Mucosa of rectum (tissue), 2 donors: ENCODE data around the gene SLC38A2.

Experiments
- H3K27ac ChIP-seq, 2 donors: one replicate each; pipeline ENCODE4 v1.7.0; 2013; ENCODE audit warnings: inconsistent platforms in 2 of 2, low read depth in 2 of 2, low read length in 2 of 2
- H3K27me3 ChIP-seq, 2 donors: one replicate each; pipeline ENCODE4 v1.7.0; 2013; ENCODE audit warnings: low read length in 2 of 2; ENCODE audit not compliant: control insufficient read depth in 2 of 2, insufficient read depth in 2 of 2
- H3K36me3 ChIP-seq, 2 donors: one replicate each; pipeline ENCODE4 v1.7.0; 2013; ENCODE audit warnings: low read length in 2 of 2; ENCODE audit not compliant: control insufficient read depth in 2 of 2, insufficient read depth in 2 of 2
- H3K4me1 ChIP-seq, 2 donors: one replicate each; pipeline ENCODE4 v1.7.0; 2013; ENCODE audit warnings: low read length in 2 of 2, mild to moderate bottlenecking in 1 of 2; ENCODE audit not compliant: control insufficient read depth in 2 of 2, insufficient read depth in 2 of 2
- H3K4me3 ChIP-seq, 2 donors: one replicate each; pipeline ENCODE4 v1.7.0; 2013; ENCODE audit warnings: low read length in 2 of 2
- H3K9ac ChIP-seq, 2 donors: one replicate each; pipeline ENCODE4 v1.7.0; 2013; ENCODE audit warnings: low read length in 2 of 2, low read depth in 1 of 2, mild to moderate bottlenecking in 1 of 2
- H3K9me3 ChIP-seq, 2 donors: one replicate each; pipeline ENCODE4 v1.7.0; 2013; ENCODE audit warnings: low read length in 2 of 2; ENCODE audit not compliant: control insufficient read depth in 2 of 2
- donor health status: healthy.
- donor health status: Normal muscosa, but diverticular disease.

Gene SLC38A2

DNA sequence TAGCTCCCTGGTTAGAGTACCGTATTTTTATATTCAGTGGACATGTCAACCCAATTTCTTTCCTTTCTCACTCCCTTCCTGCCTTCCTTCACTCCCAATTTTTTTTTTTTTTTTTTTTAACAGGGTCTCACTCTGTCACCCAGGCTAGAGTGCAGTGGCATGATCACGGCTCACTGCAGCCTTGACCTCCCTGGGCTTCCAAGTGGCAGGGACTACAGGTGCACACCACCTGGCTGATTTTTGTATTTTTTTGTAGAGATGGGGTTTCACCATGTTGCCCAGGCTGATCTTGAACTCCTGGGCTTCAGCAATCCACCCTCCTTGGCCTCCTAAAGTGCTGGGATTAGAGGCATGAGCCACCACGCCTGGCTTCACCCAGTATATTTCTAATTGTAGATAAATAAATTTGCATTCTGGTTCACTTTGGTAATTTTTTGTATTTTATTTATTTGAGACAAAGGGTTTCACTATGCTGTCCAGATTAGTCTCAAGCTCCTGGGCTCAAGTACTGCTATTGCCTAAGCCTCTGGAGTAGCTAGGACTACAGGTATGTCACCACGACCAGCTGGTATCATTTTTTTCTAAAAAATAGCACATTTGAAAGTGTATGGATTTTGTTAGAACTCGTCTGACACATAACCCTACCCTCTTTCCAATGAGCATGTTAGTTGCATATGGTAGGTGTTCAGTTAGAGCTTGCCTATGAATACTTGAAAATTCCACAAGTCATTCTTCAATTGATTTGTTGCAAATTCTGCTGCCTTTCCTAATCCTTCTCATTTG, 15.7 kb downstream of the SLC38A2 start:
- Histone ChIP-seq H3K36me3 (peaks cover 32 to 34% of the 10 kb centered on the region in 2 donors), H3K27ac (no peak overlapping the region)

GRCh38 chr12:46354802-46355199, 17.8 kb downstream of the SLC38A2 start:
- no peak overlapping the region for H3K9ac ChIP-seq
- peaks cover 12 to 14% of the 10 kb centered on the region in 2 donors for H3K36me3 ChIP-seq
- no peaks in the 10 kb centered on the region for H3K27me3 ChIP-seq
- H3K4me1 ChIP-seq: no peaks in the 10 kb centered on the region
- no peak overlapping the region for H3K27ac ChIP-seq
- no peaks in the 10 kb centered on the region for H3K9me3 ChIP-seq
- H3K4me3 ChIP-seq: no peak overlapping the region

More for the DNA sequence above, 15.7 kb downstream of the SLC38A2 start:
- no peak overlapping the region for H3K9ac ChIP-seq
- no peaks in the 10 kb centered on the region for H3K9me3 ChIP-seq
- no peaks in the 10 kb centered on the region for H3K4me1 ChIP-seq
- no peak overlapping the region for H3K4me3 ChIP-seq
- no peaks in the 10 kb centered on the region for H3K27me3 ChIP-seq

GRCh38 chr12:46354111-46354801, 18.3 kb downstream of the SLC38A2 start:
- H3K4me3 ChIP-seq: no peak overlapping the region
- no peak overlapping the region for H3K27ac ChIP-seq
- H3K36me3 ChIP-seq: peaks cover 7 to 9% of the 10 kb centered on the region in 2 donors
- no peaks in the 10 kb centered on the region for H3K4me1 ChIP-seq
- H3K9ac ChIP-seq: no peak overlapping the region
- no peaks in the 10 kb centered on the region for H3K27me3 ChIP-seq
- H3K9me3 ChIP-seq: no peaks in the 10 kb centered on the region

GRCh38 chr12:46351886-46352650, 20.5 kb downstream of the SLC38A2 start:
- H3K9me3 ChIP-seq: no peaks in the 10 kb centered on the region
- H3K36me3 ChIP-seq: no peaks in the 10 kb centered on the region
- no peak overlapping the region for H3K9ac ChIP-seq
- no peaks in the 10 kb centered on the region for H3K27me3 ChIP-seq
- no peak overlapping the region for H3K27ac ChIP-seq
- H3K4me3 ChIP-seq: no peak overlapping the region
- no peaks in the 10 kb centered on the region for H3K4me1 ChIP-seq

DNA sequence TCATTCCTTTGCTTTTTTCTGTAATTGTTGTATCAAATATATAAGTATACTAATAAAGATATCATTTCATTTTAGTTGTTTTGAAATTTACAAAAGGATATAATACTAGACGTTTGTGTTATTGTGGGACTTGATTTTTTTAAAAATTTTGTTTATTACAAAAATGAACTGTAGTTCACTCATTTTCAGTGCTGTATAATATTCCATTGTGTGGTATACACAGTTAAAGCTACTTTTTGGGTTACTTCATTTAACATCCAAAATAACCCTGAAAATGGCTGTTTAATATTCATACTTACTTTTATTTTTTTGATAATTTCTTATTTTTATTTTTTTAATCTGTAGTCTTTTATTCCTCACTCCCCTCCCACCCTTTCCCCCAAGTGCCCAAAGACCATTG, 21.4 kb downstream of the SLC38A2 start:
- Histone ChIP-seq H3K9me3 (no peaks in the 10 kb centered on the region), H3K36me3 (no peaks in the 10 kb centered on the region), H3K4me1 (no peaks in the 10 kb centered on the region), H3K27me3 (no peaks in the 10 kb centered on the region), H3K4me3 (no peak overlapping the region), H3K9ac (no peak overlapping the region), H3K27ac (no peak overlapping the region)

DNA sequence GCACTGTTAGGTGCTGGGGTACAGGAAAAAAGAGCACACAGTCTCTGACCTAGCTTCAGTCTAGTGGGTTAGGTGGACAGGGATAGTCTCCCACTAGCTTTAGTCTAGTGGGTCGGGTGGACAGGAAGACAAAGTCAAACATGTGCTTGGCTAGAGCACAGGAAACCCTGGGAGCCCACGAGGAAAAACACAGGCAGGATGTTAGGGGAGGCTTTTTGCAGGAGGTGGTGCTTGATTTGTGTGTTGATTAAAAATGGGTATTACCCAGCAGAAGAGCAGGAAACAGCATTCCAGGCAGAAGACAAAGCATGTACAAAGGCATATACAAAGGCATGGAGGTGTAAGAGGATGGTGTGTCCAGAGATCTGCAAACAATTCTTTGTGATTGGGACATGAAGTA, 23.3 kb downstream of the SLC38A2 start:
- H3K36me3 ChIP-seq: no peaks in the 10 kb centered on the region
- H3K27me3 ChIP-seq: no peaks in the 10 kb centered on the region

DNA sequence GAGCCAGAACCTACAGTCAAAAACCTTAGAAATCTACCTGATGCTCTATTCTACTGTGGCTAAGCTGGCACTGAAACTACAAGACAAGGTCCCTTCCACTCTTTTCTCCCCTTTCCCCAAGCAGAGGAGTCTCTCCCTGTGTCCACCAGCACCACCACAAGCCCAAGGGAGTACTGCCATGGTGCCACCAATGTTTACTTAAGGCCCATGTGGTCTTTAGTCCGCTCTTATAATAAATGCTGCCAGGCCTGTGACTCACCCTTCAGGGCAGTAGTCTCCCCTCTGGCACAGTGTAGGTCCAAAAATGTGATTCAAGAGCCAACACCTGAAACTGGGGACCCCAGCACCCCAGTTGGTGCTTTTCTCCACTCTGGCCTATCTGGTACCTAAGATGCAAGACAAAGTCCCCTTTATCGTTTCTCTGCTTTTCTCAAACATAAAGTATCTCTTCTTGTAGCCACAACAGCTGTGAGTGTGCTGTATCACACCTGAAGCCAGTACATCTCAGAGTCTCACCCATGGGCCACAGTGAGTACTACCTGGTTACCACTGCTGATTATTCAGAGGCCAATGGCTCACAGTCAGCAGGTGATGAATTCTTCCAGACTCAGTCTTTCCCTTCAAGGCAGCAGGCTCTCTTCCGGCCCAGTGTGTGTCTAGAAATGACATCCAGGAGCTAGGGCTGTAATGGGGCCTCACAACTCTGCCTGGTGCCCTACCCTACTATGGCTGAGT, 29.3 kb downstream of the SLC38A2 start:
- no peaks in the 10 kb centered on the region for H3K36me3 ChIP-seq
- no peaks in the 10 kb centered on the region for H3K27me3 ChIP-seq
- H3K9ac ChIP-seq: no peak overlapping the region
- H3K27ac ChIP-seq: no peak overlapping the region
- no peaks in the 10 kb centered on the region for H3K9me3 ChIP-seq
- no peaks in the 10 kb centered on the region for H3K4me1 ChIP-seq
- no peak overlapping the region for H3K4me3 ChIP-seq

More for the DNA sequence above, 23.3 kb downstream of the SLC38A2 start:
- Histone ChIP-seq H3K27ac (no peak overlapping the region), H3K4me3 (no peak overlapping the region), H3K9ac (no peak overlapping the region), H3K9me3 (no peaks in the 10 kb centered on the region), H3K4me1 (no peaks in the 10 kb centered on the region)

DNA sequence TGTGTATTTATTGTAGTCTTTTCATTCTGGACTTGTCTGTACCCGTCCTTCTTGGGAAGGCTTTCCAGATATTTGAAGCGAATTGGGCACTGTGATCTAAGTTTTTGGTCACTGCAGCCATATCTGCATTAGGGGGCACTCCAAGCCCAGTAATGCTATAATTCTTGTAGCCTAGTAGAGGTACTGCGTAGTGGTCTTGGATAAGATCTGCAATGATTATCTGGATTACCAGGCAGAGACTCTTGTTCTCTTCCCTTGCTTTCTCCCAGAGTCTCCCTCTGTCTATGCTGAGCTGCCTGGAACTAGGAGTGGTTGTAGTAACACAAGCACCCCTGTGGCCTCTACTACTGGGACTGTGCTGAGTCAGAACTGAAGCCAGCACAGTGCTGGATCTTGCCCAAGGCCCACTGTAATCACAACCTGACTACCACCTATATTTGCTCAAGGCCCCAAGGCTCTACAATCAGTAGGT, 30.0 kb downstream of the SLC38A2 start:
- Histone ChIP-seq H3K4me3 (no peak overlapping the region), H3K27ac (no peak overlapping the region), H3K4me1 (no peaks in the 10 kb centered on the region), H3K27me3 (no peaks in the 10 kb centered on the region), H3K9ac (no peak overlapping the region), H3K36me3 (no peaks in the 10 kb centered on the region), H3K9me3 (no peaks in the 10 kb centered on the region)

DNA sequence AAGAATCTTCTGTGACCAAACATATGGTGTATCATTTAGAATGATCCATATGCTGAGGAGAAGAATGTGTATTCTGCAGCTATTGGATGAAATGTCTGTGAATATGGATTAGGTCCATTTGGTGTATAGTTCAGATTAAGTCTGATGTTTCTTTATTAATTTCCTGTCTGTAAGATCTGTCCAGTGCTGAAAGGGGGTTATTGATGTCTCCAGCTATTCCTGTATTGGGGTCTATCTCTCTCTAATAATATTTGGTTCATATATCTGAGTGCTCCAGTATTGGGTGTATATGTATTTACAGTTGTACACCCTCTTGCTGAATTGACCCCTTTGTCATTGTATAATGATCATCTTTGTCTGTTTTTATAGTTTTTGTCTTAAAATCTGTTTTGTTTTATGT, 33.5 kb downstream of the SLC38A2 start:
- no peaks in the 10 kb centered on the region for H3K27me3 ChIP-seq
- no peak overlapping the region for H3K9ac ChIP-seq
- no peak overlapping the region for H3K4me3 ChIP-seq
- H3K9me3 ChIP-seq: no peaks in the 10 kb centered on the region
- no peaks in the 10 kb centered on the region for H3K4me1 ChIP-seq
- H3K27ac ChIP-seq: no peak overlapping the region
- H3K36me3 ChIP-seq: no peaks in the 10 kb centered on the region
